K562 (cell line): ENCODE measurements around the gene BDKRB2. TPM values are rescaled to one million over a fixed set of nuclear protein-coding genes. Genes with fewer than 3 reads are reported as not detected.

Experiments
- ATAC-seq: fragments of 200-7000 bp; cut with Tn5 transposase; 3 replicates; pipeline ENCODE4 v1.9.1; 2020; ENCODE audit warnings: moderate library complexity
- BruUV-seq: library from RNA; stranded (reverse); fragments of 400-500 nt; replicated peaks from 2 replicates; lab custom pipeline; 2021; lab: Mats Ljungman, UMichigan
- CTCF ChIA-PET: fragments of 300-600 bp; formaldehyde crosslinking; extraction: SDS; loops from one replicate; lab custom pipeline; 2021; ENCODE audit warnings: low intra/inter-chr PET ratio; lab: Yijun Ruan, JAX
- POLR2A ChIA-PET: fragments of 300-600, 350-650 bp; sonication (Branson Sonifier 250); formaldehyde crosslinking; extraction: SDS; loops from one replicate; lab custom pipeline; 2021; ENCODE audit warnings: antibody characterized with exemption, inconsistent platforms; lab: Yijun Ruan, JAX
- DNase-seq, 4 experiments: peaks; one replicate each; pipeline versions ENCODE4 v3.0.0 to v3.0.0-alpha.2; 2011 to 2018; ENCODE audit warnings: low spot score in 3 of 4, mixed read lengths in 3 of 4; ENCODE audit errors: extremely low read depth in 1 of 4
- FAIRE-seq: peaks from 2 replicates; lab custom pipeline; 2011; peaks lifted over from hg19 to GRCh38; lab: Jason Lieb, UNC
- H2AFZ ChIP-seq: 2 replicates; pipeline ENCODE4 v1.6.0; 2011; ENCODE audit warnings: low read depth, low read length, control low read depth, inconsistent platforms
- H3K27ac ChIP-seq: fragments of 200-600 bp; 3 replicates; pipeline ENCODE4 v1.8.0; 2011; ENCODE audit warnings: low read depth, mild to moderate bottlenecking, control low read depth, inconsistent platforms, low read length, moderate library complexity, mixed read lengths; ENCODE audit errors: extremely low read depth
- H3K27me3 ChIP-seq, 2 experiments: fragments of 300-600 bp in 1 of 2; 2 replicates in 1 of 2; 3 replicates in 1 of 2; pipeline versions ENCODE4 v1.6.0 to v1.8.0; 2011; ENCODE audit warnings: inconsistent platforms in 2 of 2, low read length in 2 of 2, mild to moderate bottlenecking in 1 of 2, mixed read lengths in 1 of 2, moderate library complexity in 1 of 2; ENCODE audit not compliant: control insufficient read depth in 2 of 2, insufficient read depth in 2 of 2
- H3K36me3 ChIP-seq: fragments of 300-600 bp; 3 replicates; pipeline ENCODE4 v1.8.0; 2011; ENCODE audit warnings: mild to moderate bottlenecking, low read length, inconsistent platforms; ENCODE audit not compliant: control insufficient read depth, insufficient read depth
- H3K4me1 ChIP-seq, 2 experiments: fragments of 200-600 bp in 1 of 2; replicated peaks in 1 of 2; 2 replicates in 1 of 2; 3 replicates in 1 of 2; pipeline versions ENCODE4 v1.5.1 to v1.8.0; 2011; ENCODE audit warnings: inconsistent platforms in 2 of 2, low read length in 2 of 2, mild to moderate bottlenecking in 1 of 2, mixed read lengths in 1 of 2, moderate library complexity in 1 of 2; ENCODE audit not compliant: control insufficient read depth in 2 of 2, insufficient read depth in 2 of 2
- H3K4me2 ChIP-seq: 2 replicates; pipeline ENCODE4 v1.6.1; 2011; ENCODE audit warnings: low read length, control low read depth, inconsistent platforms, mixed read lengths; ENCODE audit not compliant: insufficient read depth
- H3K4me3 ChIP-seq: fragments of 200-600 bp; sonication (generic), shearing (Covaris generic); 2 replicates; pipeline ENCODE4 v1.5.1; 2016; ENCODE audit warnings: control low read depth, inconsistent platforms
- H3K79me2 ChIP-seq: fragments of 200-600 bp; 3 replicates; pipeline ENCODE4 v1.8.0; 2011; ENCODE audit warnings: low read length, inconsistent platforms; ENCODE audit not compliant: control insufficient read depth, insufficient read depth
- H3K9ac ChIP-seq, 2 experiments: 2 replicates each; pipeline versions ENCODE4 v1.6.0 to v1.6.1; 2011; ENCODE audit warnings: low read depth in 2 of 2, low read length in 2 of 2, control low read depth in 1 of 2, inconsistent platforms in 1 of 2, mild to moderate bottlenecking in 1 of 2, mixed read lengths in 1 of 2; ENCODE audit not compliant: insufficient read depth in 1 of 2
- H3K9me1 ChIP-seq: one replicate; pipeline ENCODE4 v1.6.0; 2011; ENCODE audit warnings: inconsistent platforms, mild to moderate bottlenecking, low read length, moderate library complexity; ENCODE audit not compliant: control insufficient read depth, insufficient read depth
- H3K9me3 ChIP-seq: replicated peaks from 2 replicates; pipeline ENCODE4 v1.5.1; 2011; ENCODE audit warnings: low read depth, low read length, inconsistent platforms; ENCODE audit not compliant: control insufficient read depth, insufficient read depth
- H4K20me1 ChIP-seq: replicated peaks from 2 replicates; pipeline ENCODE4 v1.6.1; 2011; ENCODE audit warnings: low read length, inconsistent platforms, mixed read lengths; ENCODE audit not compliant: control insufficient read depth, insufficient read depth
- DMBX1 ChIP-seq: fragments of 250-450 bp; sonication (Bioruptor Pico); IDR thresholded peaks from 2 replicates; pipeline ENCODE4 v1.8.0; 2022; ENCODE audit warnings: inconsistent platforms, mild to moderate bottlenecking, moderate library complexity, borderline replicate concordance
- EGR1 ChIP-seq: fragments of 450-650 bp; conservative IDR thresholded peaks from 2 replicates; pipeline ENCODE4 v1.6.1; 2017; ENCODE audit warnings: mild to moderate bottlenecking
- FOXK2 ChIP-seq, 2 experiments: fragments of 450-650 bp; IDR thresholded peaks in 1 of 2; conservative IDR thresholded peaks in 1 of 2; 2 replicates each; pipeline ENCODE4 v1.6.1; 2016; ENCODE audit warnings: low read depth in 2 of 2, mild to moderate bottlenecking in 1 of 2
- MED1 ChIP-seq: sonication (generic); formaldehyde crosslinking; IDR thresholded peaks from 2 replicates; pipeline ENCODE4 v1.8.1; 2023; ENCODE audit warnings: missing genetic modification reagents, borderline replicate concordance
- NR2C2 ChIP-seq, 2 experiments: fragments of 200-800 bp in 1 of 2; sonication (Bioruptor generic) in 1 of 2; sonication (generic) in 1 of 2; formaldehyde crosslinking in 1 of 2; IDR thresholded peaks; 2 replicates each; pipeline versions ENCODE4 v1.6.1 to v1.8.0; 2016 to 2022; ENCODE audit warnings: mild to moderate bottlenecking in 1 of 2, missing compliant biosample characterization in 1 of 2, missing genetic modification characterization in 1 of 2, missing genetic modification reagents in 1 of 2
- PRPF4 ChIP-seq: fragments of 200-400 bp; formaldehyde crosslinking; IDR thresholded peaks from one replicate; pipeline ENCODE4 v1.6.1; 2017; ENCODE audit warnings: low read length, low read depth, mild to moderate bottlenecking; ENCODE audit not compliant: insufficient read depth, poor library complexity, severe bottlenecking
- SP1 ChIP-seq: sonication (generic); formaldehyde crosslinking; IDR thresholded peaks from 2 replicates; pipeline ENCODE4 v1.8.1; 2022; ENCODE audit warnings: mild to moderate bottlenecking, missing genetic modification reagents
- ZBTB49 ChIP-seq: sonication (generic); formaldehyde crosslinking; IDR thresholded peaks from 2 replicates; pipeline ENCODE4 v1.8.0; 2022; ENCODE audit warnings: missing genetic modification reagents, mild to moderate bottlenecking, borderline replicate concordance
- ZNF766 ChIP-seq: fragments of 200-800 bp; sonication (Bioruptor generic); conservative IDR thresholded peaks from 2 replicates; pipeline ENCODE4 v1.6.1; 2016; ENCODE audit warnings: missing genetic modification characterization, missing compliant biosample characterization
- WGBS: fragments of 100-300 bp; shearing (Covaris generic); methylation state at CpG from one replicate; pipeline ENCODE4 v1.1.6; 2016; ENCODE audit warnings: low coverage, mixed read lengths; ENCODE audit not compliant: insufficient coverage; ENCODE audit errors: missing lambda C conversion rate; 5-methylcytosine and 5-hydroxymethylcytosine counted together
- in situ Hi-C: fragments of 300-500 bp; cut with MboI; formaldehyde crosslinking; loops from 4 replicates; pipeline ENCODE4 v1.15.0; 2018; ENCODE audit warnings: inconsistent platforms, mixed read lengths
- intact Hi-C: fragments of 100-400 bp; cut with micrococcal nuclease; formaldehyde crosslinking; loops from 2 replicates; pipeline ENCODE4 v1.14.2; 2022
- polyA plus RNA-seq, 8 experiments: library from polyadenylated mRNA; depleted of rRNA in 4 of 8; stranded (reverse) in 5 of 8; unstranded in 3 of 8; fragments of >200 nt; fragmentation: Nextera tagmentation in 2 of 8; fragmentation: Illumina TruSeq in 1 of 8; extraction: Ambion mirVana in 2 of 8; extraction: Trizol in 1 of 8; gene quantifications; 2 replicates each; pipeline versions ENCODE4 v1.2.1 to v1.2.3, GENCODE V29; 2011 to 2014; ENCODE audit warnings: inconsistent platforms in 1 of 8, missing spikeins in 1 of 8
- total RNA-seq, 7 experiments: library from RNA; depleted of rRNA in 6 of 7; stranded (reverse); fragments of >200 nt in 6 of 7; fragmentation: Illumina TruSeq in 2 of 7; extraction: Trizol in 2 of 7; gene quantifications; 2 replicates each; pipeline versions ENCODE4 v1.2.1 to v1.2.3, GENCODE V29; 2011 to 2021; ENCODE audit warnings: low replicate concordance in 1 of 7
- TF ChIP-seq, protein P1 (sequence below): IDR thresholded peaks from 3 replicates; pipeline ENCODE4 v1.6.1; 2011; ENCODE audit warnings: borderline replicate concordance, mild to moderate bottlenecking, moderate library complexity; ENCODE audit not compliant: insufficient read length; ENCODE audit errors: extremely low read depth

The BDKRB2 gene
- total and polyA plus RNA-seq, 9 of the 15 experiments (the other 6 are each of a cell fraction or from before 2014, with no cell fraction given) = 0.02 TPM; not detected in 8

GRCh38 chr14:96168581-96168980, 36.1 kb upstream of the BDKRB2 start (continued):
- no peak for TF ChIP-seq ZBTB49 (CRISPR knock-in tag)
- TF ChIP-seq NR2C2 (CRISPR knock-in tag; IDR thresholded peaks at IDR 0.05) = no peak
- no peak for TF ChIP-seq NR2C2 (tag; IDR thresholded peaks at IDR 0.05)

DNA sequence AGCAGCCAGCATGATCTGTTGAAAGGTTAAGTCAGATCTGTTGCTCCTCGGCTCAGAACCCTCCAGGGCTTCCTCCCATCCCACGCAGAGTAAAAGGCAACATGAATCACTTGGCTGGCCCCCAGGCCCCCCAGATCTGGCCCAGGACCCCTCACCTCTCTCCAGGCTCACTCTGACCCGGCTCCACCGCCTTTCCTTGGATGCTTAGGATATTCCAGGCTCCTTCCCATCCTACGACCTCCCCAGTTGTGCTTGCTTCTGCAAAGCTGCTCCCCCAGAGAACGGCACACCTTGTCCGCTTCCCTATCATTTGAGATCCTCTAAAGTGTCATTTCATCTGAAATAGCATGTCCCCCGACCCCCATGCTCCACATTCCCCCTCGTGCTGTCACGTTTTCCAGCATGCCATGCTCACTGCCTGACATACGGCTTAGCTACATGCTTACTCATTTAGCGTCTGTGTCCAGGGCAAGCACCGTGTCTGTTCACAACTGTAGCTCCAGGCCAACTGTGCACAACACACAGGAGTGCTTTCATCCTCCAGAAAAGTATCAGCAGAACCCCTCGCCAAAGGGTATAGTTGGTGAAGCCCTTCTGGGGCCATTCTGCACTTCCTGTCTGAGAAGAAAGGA, 33.6 kb upstream of the BDKRB2 start:
- DNase-seq = no peak
- Histone ChIP-seq H2AFZ (no peak overlapping the region), H3K9me1 (no peaks in the 10 kb centered on the region), H4K20me1 (no peaks in the 10 kb centered on the region), H3K27me3 (peaks cover 0 to 22% of the 10 kb centered on the region in 2 experiments; a peak in 3 of 5 replicates), H3K27ac (no peak overlapping the region), H3K4me1 (no peaks in the 10 kb centered on the region), H3K4me2 (no peak overlapping the region), H3K79me2 (no peaks in the 10 kb centered on the region), H3K9me3 (no peaks in the 10 kb centered on the region), H3K36me3 (no peaks in the 10 kb centered on the region), H3K4me3 (no peak overlapping the region), H3K9ac (no peak overlapping the region)
- TF ChIP-seq EGR1 = no peak
- TF ChIP-seq PRPF4 = no peak
- TF ChIP-seq ZNF766 (CRISPR knock-in tag) = no peak
- TF ChIP-seq, protein P1, sequence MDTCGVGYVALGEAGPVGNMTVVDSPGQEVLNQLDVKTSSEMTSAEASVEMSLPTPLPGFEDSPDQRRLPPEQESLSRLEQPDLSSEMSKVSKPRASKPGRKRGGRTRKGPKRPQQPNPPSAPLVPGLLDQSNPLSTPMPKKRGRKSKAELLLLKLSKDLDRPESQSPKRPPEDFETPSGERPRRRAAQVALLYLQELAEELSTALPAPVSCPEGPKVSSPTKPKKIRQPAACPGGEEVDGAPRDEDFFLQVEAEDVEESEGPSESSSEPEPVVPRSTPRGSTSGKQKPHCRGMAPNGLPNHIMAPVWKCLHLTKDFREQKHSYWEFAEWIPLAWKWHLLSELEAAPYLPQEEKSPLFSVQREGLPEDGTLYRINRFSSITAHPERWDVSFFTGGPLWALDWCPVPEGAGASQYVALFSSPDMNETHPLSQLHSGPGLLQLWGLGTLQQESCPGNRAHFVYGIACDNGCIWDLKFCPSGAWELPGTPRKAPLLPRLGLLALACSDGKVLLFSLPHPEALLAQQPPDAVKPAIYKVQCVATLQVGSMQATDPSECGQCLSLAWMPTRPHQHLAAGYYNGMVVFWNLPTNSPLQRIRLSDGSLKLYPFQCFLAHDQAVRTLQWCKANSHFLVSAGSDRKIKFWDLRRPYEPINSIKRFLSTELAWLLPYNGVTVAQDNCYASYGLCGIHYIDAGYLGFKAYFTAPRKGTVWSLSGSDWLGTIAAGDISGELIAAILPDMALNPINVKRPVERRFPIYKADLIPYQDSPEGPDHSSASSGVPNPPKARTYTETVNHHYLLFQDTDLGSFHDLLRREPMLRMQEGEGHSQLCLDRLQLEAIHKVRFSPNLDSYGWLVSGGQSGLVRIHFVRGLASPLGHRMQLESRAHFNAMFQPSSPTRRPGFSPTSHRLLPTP = no peak
- TF ChIP-seq DMBX1 (CRISPR knock-in tag) = no peak
- TF ChIP-seq SP1 = no peak
- TF ChIP-seq FOXK2 (conservative IDR thresholded peaks at IDR 0.05 in 1 of 2, IDR thresholded peaks at IDR 0.05 in 1 of 2; ENCODE audit: low read depth in 2 of 2) = no peak
- TF ChIP-seq MED1 (CRISPR knock-in tag) = no peak
- no peak for ATAC-seq
- intact Hi-C loops (no loop called here), in situ Hi-C loops (no loop called here)
- CTCF ChIA-PET = no interaction called here
- 0% methylated on average over 12 of the region's 14 CpGs for WGBS
- no peak for FAIRE-seq
- POLR2A ChIA-PET = interaction anchor here (0.7 to 0.8 kb wide), 2 partner anchors 14 to 627 kb away, joined by 3 to 4 read pairs; no protein-coding TSS in a partner anchor
- BruUV-seq = no TSS peak
